Calu3 (cell line): Measurements from ENCODE around the gene DNAJC27. TPM values are rescaled to one million over a fixed set of nuclear protein-coding genes. Genes with fewer than 3 reads are reported as not detected.

Experiments used
- BruUV-seq: library from RNA; stranded (reverse); fragments of 400-500 nt; replicated peaks from 2 replicates; lab custom pipeline; 2021; lab: Mats Ljungman, UMichigan
- CTCF ChIA-PET: fragments of 300-600 bp; sonication (Branson Sonifier 250); formaldehyde crosslinking; loops from one replicate; lab custom pipeline; 2022; ENCODE audit warnings: antibody characterized with exemption; lab: Charles Lee
- DNase-seq: peaks from one replicate; pipeline ENCODE4 v3.0.0; 2022
- H3K27ac Mint-ChIP-seq: one replicate; pipeline ENCODE4 v1.8.0; 2022; ENCODE audit warnings: mixed read lengths; ENCODE audit not compliant: unreplicated experiment
- H3K27me3 Mint-ChIP-seq: one replicate; pipeline ENCODE4 v1.8.0; 2022; ENCODE audit warnings: mixed read lengths; ENCODE audit not compliant: unreplicated experiment
- H3K36me3 Mint-ChIP-seq: one replicate; pipeline ENCODE4 v1.8.0; 2022; ENCODE audit warnings: mild to moderate bottlenecking, moderate library complexity, mixed read lengths; ENCODE audit not compliant: insufficient read depth, unreplicated experiment
- H3K4me1 Mint-ChIP-seq: one replicate; pipeline ENCODE4 v1.8.0; 2022; ENCODE audit warnings: mild to moderate bottlenecking, low read depth, mixed read lengths; ENCODE audit not compliant: unreplicated experiment
- H3K4me3 Mint-ChIP-seq: one replicate; pipeline ENCODE4 v1.8.0; 2022; ENCODE audit warnings: mild to moderate bottlenecking, low read depth, moderate library complexity, mixed read lengths; ENCODE audit not compliant: unreplicated experiment
- H3K9me3 Mint-ChIP-seq: one replicate; pipeline ENCODE4 v1.8.0; 2022; ENCODE audit warnings: low read depth, mixed read lengths; ENCODE audit not compliant: unreplicated experiment
- intact Hi-C: fragments of 100-400 bp; cut with micrococcal nuclease; formaldehyde crosslinking; loops from one replicate; pipeline ENCODE4 v1.10.0; 2022; ENCODE audit not compliant: unreplicated experiment
- total RNA-seq: library from RNA; stranded (reverse); gene quantifications from 2 replicates; pipeline ENCODE4 v1.2.3, GENCODE V29; 2022
- TF ChIP-seq, protein P1 (sequence below): fragments of 200-600 bp; IDR thresholded peaks from one replicate; pipeline ENCODE4 v1.8.0; 2022; ENCODE audit warnings: antibody characterized with exemption; ENCODE audit not compliant: unreplicated experiment

DNAJC27 gene
- total RNA-seq, 1 experiment from 2014 or later, result 4.6 TPM

DNA sequence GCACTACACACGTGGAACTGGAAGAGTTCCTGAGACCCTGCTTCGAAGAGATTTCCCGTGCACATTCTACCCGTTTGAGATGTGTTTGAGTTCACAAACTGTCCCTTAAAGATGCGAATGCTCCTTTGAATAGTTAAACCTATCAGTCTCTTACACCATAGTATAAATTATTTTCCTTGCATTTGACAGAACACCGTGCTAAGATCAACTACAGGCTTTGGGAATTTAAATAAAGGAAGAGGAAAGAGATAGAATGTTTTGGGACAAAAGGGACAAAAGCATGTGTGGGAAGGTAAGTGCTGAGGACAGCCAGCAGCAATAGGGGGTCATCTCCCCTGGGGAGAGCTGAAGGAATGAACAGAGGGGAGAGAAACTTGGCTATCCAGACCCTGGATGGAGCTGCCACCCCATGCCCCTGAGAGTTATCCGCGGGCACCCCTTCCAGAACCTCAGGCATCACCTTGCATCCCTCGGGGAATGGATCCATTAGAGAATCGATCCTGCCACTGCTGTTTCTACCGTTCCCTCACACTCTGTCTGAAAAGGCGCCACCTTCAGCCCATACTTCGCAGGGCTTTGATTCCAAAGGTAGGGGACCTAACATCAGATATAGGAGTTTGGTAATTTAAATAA is 50.8 kb downstream of the DNAJC27 start:
- Mint-ChIP-seq H3K9me3 (no peaks in the 10 kb centered on the region), H3K27ac (no peak overlapping the region), H3K36me3 (peaks cover 10% of the 10 kb centered on the region), H3K4me3 (peak overlapping the region; percentile 74), H3K27me3 (no peaks in the 10 kb centered on the region), H3K4me1 (peaks cover 16% of the 10 kb centered on the region)
- CTCF ChIA-PET, result no interaction called here
- TF ChIP-seq, protein P1, sequence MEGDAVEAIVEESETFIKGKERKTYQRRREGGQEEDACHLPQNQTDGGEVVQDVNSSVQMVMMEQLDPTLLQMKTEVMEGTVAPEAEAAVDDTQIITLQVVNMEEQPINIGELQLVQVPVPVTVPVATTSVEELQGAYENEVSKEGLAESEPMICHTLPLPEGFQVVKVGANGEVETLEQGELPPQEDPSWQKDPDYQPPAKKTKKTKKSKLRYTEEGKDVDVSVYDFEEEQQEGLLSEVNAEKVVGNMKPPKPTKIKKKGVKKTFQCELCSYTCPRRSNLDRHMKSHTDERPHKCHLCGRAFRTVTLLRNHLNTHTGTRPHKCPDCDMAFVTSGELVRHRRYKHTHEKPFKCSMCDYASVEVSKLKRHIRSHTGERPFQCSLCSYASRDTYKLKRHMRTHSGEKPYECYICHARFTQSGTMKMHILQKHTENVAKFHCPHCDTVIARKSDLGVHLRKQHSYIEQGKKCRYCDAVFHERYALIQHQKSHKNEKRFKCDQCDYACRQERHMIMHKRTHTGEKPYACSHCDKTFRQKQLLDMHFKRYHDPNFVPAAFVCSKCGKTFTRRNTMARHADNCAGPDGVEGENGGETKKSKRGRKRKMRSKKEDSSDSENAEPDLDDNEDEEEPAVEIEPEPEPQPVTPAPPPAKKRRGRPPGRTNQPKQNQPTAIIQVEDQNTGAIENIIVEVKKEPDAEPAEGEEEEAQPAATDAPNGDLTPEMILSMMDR, result peak; percentile 22
- DNase-seq, result peak; percentile 34
- intact Hi-C loops, result no loop called here
- TSS peak; percentile 75 for BruUV-seq

DNA sequence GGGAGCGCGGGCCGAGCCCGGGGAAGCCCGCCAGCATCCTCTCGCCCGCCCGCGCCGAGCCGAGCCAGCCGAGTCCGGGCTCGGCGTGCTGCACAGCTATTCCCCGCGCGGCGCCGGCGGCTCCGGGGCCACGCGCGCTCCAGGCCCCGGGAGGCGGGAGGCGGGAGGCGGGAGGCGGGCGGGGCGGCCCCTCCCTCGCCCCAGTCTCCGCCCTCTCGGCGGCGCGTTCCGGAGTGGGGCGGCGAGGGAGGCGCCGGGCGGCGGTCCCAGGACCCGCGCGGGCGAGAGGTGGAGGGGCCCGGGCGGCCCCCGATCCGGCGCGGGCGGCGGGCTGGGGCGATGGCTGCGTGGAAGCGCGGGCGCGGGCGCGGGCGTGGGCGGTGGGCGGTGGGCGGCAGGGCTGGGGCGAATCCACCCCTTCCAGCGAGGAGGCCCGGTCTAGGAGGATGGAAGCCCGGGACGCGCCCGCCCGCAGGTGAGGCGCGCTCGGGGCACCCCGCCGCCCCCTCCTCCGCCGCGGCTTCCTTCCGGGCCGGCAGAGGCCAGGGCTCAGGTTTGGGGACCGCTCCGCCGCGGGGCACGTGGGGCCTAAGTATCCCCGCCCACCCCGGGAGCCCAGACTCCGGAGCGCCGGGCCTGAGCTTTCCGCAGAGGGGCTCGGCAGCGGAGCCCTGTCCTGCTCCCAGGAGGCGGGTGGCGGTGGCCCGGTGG is 51.5 kb downstream of the DNAJC27 start, which contains the start of gene ADCY3:
Gene ADCY3 (minus strand): TSS at position 140 of the 711 bp plus-strand sequence. CDS start 1,250 bp downstream, outside the sequence.
- Mint-ChIP-seq H3K27me3 (no peaks in the 10 kb centered on the region), H3K36me3 (peaks cover 10% of the 10 kb centered on the region), H3K9me3 (no peaks in the 10 kb centered on the region), H3K4me1 (peaks cover 16% of the 10 kb centered on the region), H3K27ac (no peak within 1 kb of the TSS), H3K4me3 (peak within 1 kb of the TSS; percentile 74)
- DNase-seq, result peak; percentile 55
- intact Hi-C loops, result no loop called here
- CTCF ChIA-PET, result no interaction called here
- TF ChIP-seq, protein P1, result no peak
- BruUV-seq, result no TSS peak

DNA sequence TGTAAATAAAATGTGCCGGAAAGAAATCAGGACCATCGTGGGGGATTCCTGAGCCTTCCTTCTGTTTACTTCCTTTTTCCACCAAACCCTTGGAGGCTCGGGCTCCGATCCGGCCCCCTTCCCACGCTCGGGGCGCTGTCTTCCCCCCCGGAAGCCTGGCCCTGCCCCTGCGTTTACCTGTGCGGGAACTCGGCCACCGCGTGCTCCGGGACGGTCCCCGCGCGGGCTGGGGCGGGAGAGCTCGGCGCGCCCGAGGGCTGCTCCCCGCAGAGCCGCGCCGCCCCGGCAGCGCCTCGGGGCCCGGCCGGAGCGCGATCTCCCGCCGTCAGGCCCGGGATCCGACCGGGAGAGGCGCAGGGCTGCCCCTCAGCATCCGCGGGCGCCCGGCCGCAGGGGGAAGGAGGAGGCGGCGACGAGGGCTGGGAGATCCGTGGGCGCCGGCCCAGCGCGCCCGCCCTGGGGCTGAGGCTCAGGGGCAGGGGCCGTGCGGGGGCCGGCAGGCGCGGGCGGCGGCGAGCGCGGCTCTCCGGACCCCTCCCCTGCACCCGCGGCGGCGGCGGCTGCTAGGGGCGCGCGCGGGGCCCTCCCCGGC is 52.2 kb downstream of the DNAJC27 start:
- intact Hi-C loops, result no loop called here
- no peak overlapping the region for H3K27ac Mint-ChIP-seq

DNA sequence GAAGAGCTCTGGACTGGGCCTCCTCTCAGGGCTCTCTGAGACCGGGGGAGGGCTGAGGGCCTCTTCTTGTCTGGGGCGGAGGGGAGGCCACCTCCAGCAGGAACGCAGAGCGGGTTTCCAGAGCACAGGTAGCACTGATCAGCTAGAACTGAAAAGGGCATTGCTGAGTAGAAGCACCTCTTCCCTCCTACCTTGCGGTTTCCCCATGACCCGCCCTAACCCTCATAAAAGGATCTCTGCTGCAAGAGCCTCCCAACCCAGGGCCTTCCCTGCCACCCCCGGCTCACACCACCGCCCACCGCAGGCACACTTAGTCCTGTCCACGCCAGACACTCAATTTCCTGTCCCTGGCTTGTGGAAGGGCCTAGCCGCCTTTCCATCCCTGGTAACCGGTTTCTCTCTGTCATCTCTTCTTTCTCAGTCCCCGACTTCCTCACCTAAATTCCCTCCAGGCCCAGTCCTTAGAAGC is 52.7 kb downstream of the DNAJC27 start:
- H3K4me3 Mint-ChIP-seq, result peak overlapping the region; percentile 74
- CTCF ChIA-PET, result no interaction called here
- intact Hi-C loops, result no loop called here
- no peaks in the 10 kb centered on the region for H3K9me3 Mint-ChIP-seq
- no peaks in the 10 kb centered on the region for H3K27me3 Mint-ChIP-seq
- no TSS peak for BruUV-seq
- H3K4me1 Mint-ChIP-seq, result peaks cover 16% of the 10 kb centered on the region
- H3K27ac Mint-ChIP-seq, result no peak overlapping the region
- H3K36me3 Mint-ChIP-seq, result peaks cover 11% of the 10 kb centered on the region
- DNase-seq, result peak; percentile 12
- TF ChIP-seq, protein P1, result no peak

More for the DNA sequence above, 52.2 kb downstream of the DNAJC27 start:
- Mint-ChIP-seq H3K4me3 (peak overlapping the region; percentile 74), H3K9me3 (no peaks in the 10 kb centered on the region), H3K27me3 (no peaks in the 10 kb centered on the region), H3K4me1 (peaks cover 16% of the 10 kb centered on the region), H3K36me3 (peaks cover 10% of the 10 kb centered on the region)
- TF ChIP-seq, protein P1, result no peak
- no TSS peak for BruUV-seq
- peak; percentile 37 for DNase-seq
- CTCF ChIA-PET, result no interaction called here
